Measurements from ENCODE around the gene MROH8. TPM values are rescaled to one million over a fixed set of nuclear protein-coding genes. Genes with fewer than 3 reads are reported as not detected.

The MROH8 gene
- total RNA-seq, 1 donor from 2014 or later: 3.6 TPM

DNA sequence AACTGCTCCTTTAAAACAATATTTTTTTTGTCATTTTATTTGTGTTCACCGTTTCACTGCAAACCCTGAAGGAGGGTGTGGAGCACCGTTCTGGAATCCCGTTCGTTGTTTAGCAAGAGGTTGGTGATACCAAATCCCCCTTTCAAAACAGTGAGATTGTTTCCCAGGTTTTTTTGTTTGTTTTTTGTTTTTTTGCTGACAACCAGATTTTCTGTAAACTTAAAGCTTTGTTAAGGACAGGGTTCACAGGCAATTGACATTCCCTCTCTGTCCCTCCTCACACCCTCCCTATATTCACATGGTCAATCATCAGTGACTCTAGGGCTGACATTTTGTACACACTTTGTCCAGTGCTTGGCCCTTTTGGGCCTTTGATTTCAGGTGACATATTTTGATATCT lies 21.0 kb upstream of the MROH8 start:
- no peak for DNase-seq
- H3K4me1 ChIP-seq: peaks cover 18% of the 10 kb centered on the region
- peaks cover 62% of the 10 kb centered on the region for H3K36me3 ChIP-seq
- H3K9me3 ChIP-seq (replicated peaks): no peaks in the 10 kb centered on the region
- intact Hi-C loops (cut with micrococcal nuclease): no loop called here
- no peak overlapping the region for H3K27ac ChIP-seq (replicated peaks)
- no peak for TF ChIP-seq CTCF (IDR thresholded peaks at IDR 0.05; ENCODE audit: borderline replicate concordance)
- H3K27me3 ChIP-seq (ENCODE audit: low read depth): no peaks in the 10 kb centered on the region
- H3K4me3 ChIP-seq: no peak overlapping the region

GRCh38 chr20:37198932-37199660 lies 19.7 kb upstream of the MROH8 start:
- no peaks in the 10 kb centered on the region for H3K27me3 ChIP-seq (ENCODE audit: low read depth)

DNA sequence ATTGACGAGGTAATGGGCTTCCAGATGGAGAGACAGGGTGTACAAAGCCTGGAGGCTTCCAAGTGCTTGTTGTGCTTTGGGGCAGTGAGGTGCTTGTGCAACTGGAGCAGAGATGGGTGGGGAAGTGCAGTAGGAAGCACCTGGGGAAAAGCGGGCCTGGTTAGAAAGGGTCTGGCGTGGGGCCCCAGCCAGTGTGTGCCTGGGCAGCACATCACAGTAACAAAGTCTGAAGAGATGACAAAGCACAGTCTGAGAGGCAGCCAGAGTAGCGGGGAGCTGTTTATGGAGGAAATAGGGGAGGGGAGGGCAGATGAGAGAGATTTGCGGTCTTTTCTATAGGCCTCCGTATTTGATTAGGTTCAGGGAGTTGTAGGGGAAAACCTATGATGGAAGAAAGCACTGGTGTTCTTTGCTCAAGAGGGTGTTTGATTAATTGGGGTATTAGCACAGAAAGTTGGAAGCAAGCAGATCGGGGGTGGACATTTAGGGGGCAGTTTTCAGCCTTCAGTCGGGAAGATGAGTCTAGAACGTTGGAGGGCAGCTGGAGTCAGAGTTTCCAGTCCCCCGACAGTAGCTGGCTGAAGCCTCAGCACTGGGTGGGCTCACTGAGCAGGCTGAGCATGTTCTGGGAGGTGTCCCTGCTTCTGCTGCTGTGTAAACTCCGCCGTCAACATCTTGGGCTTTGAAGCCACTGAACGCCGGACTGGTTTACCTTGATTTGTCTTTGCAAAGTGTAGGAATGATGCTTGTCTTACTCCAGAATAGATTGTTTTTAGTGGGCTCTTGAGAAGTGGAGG lies 15.5 kb upstream of the MROH8 start:
- H3K36me3 ChIP-seq: peaks cover 20% of the 10 kb centered on the region
- no peak for TF ChIP-seq CTCF (IDR thresholded peaks at IDR 0.05; ENCODE audit: borderline replicate concordance)
- H3K4me3 ChIP-seq: no peak overlapping the region
- H3K9me3 ChIP-seq (replicated peaks): no peaks in the 10 kb centered on the region
- no peaks in the 10 kb centered on the region for H3K27me3 ChIP-seq (ENCODE audit: low read depth)
- H3K27ac ChIP-seq (replicated peaks): no peak overlapping the region
- intact Hi-C loops (cut with micrococcal nuclease): loop anchor here (5.0 kb wide), 1 partner anchor 337 kb away; no protein-coding TSS in a partner anchor
- DNase-seq: no peak
- peaks cover 60% of the 10 kb centered on the region for H3K4me1 ChIP-seq

More at GRCh38 chr20:37198932-37199660, 19.7 kb upstream of the MROH8 start:
- Histone ChIP-seq H3K4me1 (peaks cover 28% of the 10 kb centered on the region), H3K4me3 (no peak overlapping the region), H3K36me3 (peaks cover 49% of the 10 kb centered on the region), H3K27ac (replicated peaks) (no peak overlapping the region), H3K9me3 (replicated peaks) (no peaks in the 10 kb centered on the region)
- DNase-seq: no peak
- TF ChIP-seq CTCF (IDR thresholded peaks at IDR 0.05; ENCODE audit: borderline replicate concordance): no peak
- intact Hi-C loops (cut with micrococcal nuclease): loop anchor here (5.0 kb wide), 1 partner anchor 333 kb away; no protein-coding TSS in a partner anchor

GRCh38 chr20:37193821-37194220 lies 14.5 kb upstream of the MROH8 start:
- TF ChIP-seq CTCF (IDR thresholded peaks at IDR 0.05; ENCODE audit: borderline replicate concordance): no peak
- intact Hi-C loops (cut with micrococcal nuclease): no loop called here
- no peaks in the 10 kb centered on the region for H3K27me3 ChIP-seq (ENCODE audit: low read depth)
- no peak overlapping the region for H3K4me3 ChIP-seq
- DNase-seq: no peak
- H3K36me3 ChIP-seq: peaks cover 10% of the 10 kb centered on the region
- H3K4me1 ChIP-seq: peaks cover 57% of the 10 kb centered on the region
- no peak overlapping the region for H3K27ac ChIP-seq (replicated peaks)
- no peaks in the 10 kb centered on the region for H3K9me3 ChIP-seq (replicated peaks)

DNA sequence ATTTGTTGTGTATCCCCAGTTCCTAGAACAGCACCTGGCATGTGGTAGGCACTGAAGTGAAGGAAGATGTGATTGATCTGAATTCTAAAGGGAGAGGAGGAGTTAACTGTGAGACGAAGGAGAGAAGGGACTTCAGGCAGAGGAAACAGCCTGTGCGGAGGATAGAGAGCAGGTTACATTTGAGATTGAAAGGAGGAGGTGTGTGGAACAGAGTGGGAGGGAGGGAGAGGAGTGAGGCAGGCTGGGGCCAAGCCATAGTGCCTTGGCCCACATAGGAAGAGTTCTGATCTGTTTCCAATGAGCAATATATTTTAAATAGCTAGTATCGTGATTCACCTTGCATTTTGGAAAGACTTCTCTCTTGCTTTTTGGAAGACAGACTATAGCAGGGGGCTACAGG lies 13.9 kb upstream of the MROH8 start:
- peaks cover 10% of the 10 kb centered on the region for H3K36me3 ChIP-seq
- intact Hi-C loops (cut with micrococcal nuclease): no loop called here
- peaks cover 57% of the 10 kb centered on the region for H3K4me1 ChIP-seq
- TF ChIP-seq CTCF (IDR thresholded peaks at IDR 0.05; ENCODE audit: borderline replicate concordance): no peak
- DNase-seq: no peak
- H3K9me3 ChIP-seq (replicated peaks): no peaks in the 10 kb centered on the region
- no peaks in the 10 kb centered on the region for H3K27me3 ChIP-seq (ENCODE audit: low read depth)
- H3K4me3 ChIP-seq: no peak overlapping the region
- no peak overlapping the region for H3K27ac ChIP-seq (replicated peaks)
